GM12872 (cell line): Measurements from ENCODE around the gene PDXK.

Experiments
- CTCF ChIP-seq: IDR thresholded peaks from 3 replicates; pipeline ENCODE4 v1.5.1; 2011; ENCODE audit warnings: low read depth, mild to moderate bottlenecking, low read length, moderate library complexity; ENCODE audit not compliant: insufficient read depth

Gene PDXK

GRCh38 chr21:43691801-43692200 lies 27.1 kb upstream of the PDXK start:
- no peak for TF ChIP-seq CTCF

GRCh38 chr21:43692949-43693348 lies 26.0 kb upstream of the PDXK start:
- TF ChIP-seq CTCF, result no peak

GRCh38 chr21:43693981-43694380 lies 24.9 kb upstream of the PDXK start:
- TF ChIP-seq CTCF, result no peak

DNA sequence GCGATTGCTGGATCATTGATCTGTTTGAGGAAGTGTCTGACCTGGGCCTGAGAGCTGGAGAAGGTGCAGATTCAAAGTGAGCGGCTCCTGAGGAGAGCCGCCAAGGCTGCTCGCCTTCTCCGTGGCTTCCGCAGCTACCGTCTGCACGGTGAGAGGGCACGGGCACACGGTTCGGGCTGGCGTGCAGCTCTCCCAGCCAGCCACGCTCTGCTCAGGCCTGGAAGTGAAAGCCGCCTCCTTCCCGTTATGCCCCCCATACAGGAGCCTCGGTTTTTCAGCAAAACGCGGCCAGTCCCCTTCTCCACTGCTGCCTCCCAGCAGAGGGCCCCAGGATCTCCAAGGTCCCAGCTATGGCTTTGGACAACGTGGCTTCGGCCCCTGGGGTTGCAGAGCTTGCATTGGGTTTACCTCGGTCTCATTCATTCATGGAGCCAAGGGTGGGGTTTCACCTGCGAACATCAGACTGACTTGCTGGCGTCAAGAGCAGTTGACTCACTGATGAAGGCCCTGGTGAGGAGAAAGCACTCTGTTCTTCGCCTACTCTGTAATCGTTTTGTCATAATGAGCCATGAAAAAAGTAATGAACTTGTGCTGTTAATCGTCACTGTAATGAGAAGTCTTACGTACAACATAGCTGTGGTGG lies 24.4 kb upstream of the PDXK start:
- TF ChIP-seq CTCF, result no peak

DNA sequence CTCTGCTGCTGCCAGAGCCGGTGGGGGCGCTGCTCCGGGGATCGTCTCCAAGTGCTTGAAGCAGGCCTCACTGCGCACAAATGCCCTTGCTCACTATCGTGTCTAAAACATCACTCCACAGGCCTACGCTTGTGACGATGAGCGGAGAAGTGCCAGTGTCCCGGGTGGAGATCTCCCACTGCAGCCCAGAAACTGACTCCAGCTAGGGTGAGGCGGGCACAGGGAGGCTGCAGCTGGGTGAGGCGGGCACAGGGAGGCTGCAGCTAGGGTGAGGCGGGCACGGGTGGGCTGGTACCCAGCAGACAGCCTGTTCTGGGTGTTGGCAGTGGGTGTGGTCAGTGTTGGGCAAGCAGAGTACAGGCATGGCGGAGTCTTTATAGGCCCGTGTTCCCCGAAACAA lies 22.7 kb upstream of the PDXK start:
- no peak for TF ChIP-seq CTCF

- no peak for TF ChIP-seq CTCF
Measured at GRCh38 chr21:43697758-43698643, 20.9 kb upstream of the PDXK start.

DNA sequence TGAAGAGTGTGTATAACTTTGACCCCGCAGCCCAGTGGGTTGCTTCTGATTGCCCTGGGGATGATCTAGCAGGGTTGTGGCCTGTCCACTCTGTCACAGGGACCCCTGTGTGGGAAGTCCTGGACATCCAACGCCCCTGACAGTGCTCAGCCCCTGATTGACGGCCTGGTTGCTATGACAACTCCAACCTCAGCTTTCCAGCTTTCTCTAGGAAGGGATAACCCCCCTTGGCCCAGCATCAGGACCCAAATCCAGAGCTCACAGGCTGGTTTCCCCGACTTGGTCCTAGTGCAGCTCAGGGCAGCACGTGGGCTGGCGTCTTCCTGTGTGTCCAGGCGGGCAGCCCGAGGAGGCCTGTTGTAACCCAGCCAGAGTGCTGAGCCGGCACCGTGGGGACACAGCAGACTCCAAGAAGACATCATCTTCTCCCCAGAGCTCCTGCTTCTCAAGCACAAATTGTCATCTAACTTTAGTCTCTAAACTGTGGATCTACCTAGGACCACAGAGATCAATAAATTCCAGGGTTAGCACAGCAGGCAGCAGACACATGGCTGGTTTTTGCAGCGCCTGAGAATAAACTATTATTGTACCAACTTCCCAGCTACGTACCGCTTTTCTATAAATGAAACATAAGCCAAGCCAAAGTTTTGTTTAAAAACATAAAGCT lies 18.9 kb upstream of the PDXK start:
- TF ChIP-seq CTCF, result no peak
